Skeletal muscle cell (primary cell): ENCODE measurements around the gene DCXR.

ENCODE experiments used
- DNase-seq: peaks from one replicate; pipeline ENCODE4 v3.0.0-alpha.2; 2010; ENCODE audit warnings: low read depth
- H3K4me3 ChIP-seq: 2 replicates; pipeline ENCODE4 v1.5.1; 2011; ENCODE audit warnings: low read depth, mild to moderate bottlenecking, control low read depth, low read length, moderate library complexity

Gene DCXR

DNA sequence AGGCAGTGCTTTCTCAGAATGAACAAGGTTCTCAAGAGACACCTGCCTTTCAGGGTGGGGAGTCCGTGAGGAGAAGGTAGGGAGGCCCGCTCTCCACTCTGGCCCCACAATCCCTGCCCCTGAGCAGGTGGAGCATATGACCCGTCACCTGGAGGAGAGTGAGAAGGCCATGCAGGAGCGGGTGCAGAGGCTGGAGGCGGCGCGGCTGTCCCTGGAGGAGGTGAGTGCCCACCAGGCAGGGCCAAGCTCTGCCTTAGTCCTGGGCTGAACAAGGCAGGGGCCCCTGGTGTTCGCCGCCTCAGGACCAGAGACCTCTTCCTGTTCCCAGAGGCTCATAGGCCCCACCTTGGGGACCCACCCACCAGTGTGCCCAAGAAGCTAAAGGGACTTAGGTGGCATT, 8.5 kb downstream of the DCXR start:
- no peak for DNase-seq
- H3K4me3 ChIP-seq = no peak overlapping the region

DNA sequence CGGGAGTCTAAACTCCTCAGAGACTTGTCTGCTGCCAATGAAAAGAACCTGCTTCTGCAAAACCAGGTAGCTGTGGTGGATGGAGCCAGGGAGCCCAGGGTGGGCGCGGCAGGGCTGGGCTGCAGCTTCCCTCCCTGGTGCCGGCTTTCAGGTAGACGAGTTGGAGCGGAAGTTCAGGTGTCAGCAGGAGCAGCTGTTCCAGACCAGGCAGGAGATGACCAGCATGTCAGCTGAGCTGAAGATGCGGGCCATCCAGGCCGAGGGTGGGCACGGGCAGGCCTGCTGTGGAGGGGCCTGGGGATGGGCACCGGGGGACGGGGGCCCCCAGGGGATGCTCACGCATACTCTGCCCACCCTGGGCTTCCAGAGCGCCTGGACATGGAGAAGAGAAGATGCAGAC, 9.3 kb downstream of the DCXR start:
- H3K4me3 ChIP-seq = no peak overlapping the region
- no peak for DNase-seq

DNA sequence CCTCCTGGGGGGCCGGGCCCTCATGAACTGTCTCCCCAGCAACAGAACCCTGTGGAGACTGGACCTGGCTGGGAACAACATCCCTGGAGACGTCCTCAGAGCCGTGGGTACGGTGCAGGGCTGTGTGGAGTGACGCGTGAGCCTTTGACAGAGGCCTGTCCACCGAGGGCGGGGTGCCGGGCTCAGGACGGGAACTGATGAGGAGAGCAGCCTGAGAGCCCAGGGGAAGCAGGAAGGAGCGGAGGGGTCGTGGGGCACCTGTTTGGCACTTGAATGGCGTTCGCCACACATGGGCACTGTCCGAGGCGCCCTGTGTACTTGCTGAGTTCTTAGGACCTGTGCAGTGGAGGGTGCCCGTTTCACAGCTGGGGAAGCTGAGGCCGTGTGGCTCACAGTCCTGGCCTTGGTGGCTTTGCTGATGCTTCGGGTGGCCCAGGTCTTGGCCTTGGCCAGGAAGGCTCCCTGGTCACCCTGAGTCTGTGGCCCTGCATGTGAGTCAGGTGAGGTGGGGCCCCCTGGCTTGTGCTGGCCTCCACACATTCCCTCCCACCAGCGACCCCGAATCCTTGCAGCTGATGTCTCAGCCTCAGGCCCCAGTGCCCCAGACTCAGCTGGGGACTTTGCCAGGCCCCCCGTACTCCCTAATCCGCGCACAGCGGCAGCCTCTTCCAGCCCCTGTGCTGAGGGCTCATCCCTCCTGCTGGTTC, 11.9 kb downstream of the DCXR start:
- DNase-seq = no peak
- H3K4me3 ChIP-seq = no peak overlapping the region

DNA sequence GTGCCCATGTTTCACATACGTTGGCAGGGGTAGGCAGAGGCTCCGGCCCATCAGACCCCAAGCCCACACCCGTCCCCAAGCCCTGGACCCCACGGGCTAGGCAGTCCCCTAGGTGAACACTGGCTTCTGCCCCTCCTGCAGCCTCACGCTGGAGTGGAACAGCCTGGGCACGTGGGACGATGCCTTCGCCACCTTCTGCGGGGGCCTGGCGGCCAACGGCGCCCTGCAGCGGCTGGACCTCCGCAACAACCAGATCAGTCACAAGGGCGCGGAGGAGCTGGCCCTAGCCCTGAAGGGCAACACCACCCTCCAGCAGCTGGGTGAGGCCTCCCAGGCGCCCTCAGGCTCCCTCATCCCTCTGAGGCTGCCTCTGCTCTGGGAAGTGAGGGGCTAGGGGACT, 12.6 kb downstream of the DCXR start:
- no peak for DNase-seq
- no peak overlapping the region for H3K4me3 ChIP-seq

DNA sequence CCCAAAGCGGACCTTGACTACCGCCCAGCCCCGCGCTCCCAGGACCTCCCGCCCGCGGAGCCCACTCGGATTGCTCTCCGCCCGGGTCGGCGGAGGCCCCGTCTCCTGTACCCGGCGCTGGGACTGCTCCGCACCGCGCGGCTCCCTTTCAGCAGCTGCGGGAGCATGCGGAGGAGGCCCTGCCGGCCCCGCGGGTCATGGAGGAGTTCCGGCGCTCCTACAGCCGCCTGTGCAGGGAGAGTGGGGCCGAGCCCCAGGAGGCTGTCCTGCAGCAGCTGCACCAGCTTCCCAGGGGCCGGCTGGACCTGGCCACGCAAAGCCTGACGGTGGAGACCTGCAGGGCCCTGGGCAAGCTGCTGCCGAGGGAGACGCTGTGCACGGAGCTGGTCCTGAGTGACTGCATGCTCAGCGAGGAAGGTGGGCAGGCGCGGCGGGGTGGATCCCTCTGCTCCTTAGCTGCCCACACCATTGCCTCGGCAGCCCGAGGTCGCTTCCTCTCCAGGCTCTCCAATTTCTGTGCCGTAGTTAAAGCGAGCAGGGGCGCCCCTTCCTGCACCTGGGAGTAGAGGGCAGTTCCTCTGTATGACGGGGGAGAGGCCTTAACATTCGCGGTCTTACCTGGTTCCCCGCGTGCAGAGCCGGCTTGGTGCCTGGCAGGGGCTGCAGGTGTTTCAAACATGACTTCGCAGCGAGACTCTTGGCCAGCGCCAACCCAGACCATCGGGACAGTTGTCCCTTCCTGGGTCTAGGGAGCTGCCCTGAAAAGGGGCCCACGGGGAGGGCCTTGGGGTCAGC, 13.9 kb downstream of the DCXR start:
- peak overlapping the region; percentile 75 for H3K4me3 ChIP-seq
- no peak for DNase-seq

DNA sequence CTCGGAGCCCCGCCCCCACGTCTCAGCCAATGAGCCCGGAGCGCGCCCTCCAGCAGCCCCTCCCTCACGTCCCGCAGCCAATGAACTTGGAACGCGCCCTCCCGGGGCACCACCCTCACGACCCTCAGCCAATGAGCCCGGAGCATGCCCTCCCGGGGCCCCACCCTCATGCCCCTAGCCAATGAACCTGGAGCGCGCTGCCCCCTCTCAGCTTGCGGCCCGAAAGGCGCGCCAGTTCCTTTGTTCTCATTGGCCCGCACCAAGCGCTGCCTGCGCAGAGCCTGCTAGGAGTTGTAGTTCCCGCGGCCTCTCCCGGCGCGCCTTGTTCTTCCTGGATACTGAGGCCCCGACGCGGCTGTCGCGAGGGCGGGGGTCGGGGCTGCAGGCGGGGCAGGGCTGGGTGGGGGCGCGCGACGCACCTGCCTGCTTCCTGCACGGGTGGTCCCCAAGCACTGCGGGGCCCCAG, 14.5 kb downstream of the DCXR start, which contains the start of gene LRRC45:
LRRC45 (plus strand) TSS at position 325 of the 466 bp plus-strand sequence. CDS start 339 bp downstream, outside the sequence.
- peak; percentile 98 for DNase-seq
- H3K4me3 ChIP-seq = peak within 1 kb of the TSS; percentile 90

DNA sequence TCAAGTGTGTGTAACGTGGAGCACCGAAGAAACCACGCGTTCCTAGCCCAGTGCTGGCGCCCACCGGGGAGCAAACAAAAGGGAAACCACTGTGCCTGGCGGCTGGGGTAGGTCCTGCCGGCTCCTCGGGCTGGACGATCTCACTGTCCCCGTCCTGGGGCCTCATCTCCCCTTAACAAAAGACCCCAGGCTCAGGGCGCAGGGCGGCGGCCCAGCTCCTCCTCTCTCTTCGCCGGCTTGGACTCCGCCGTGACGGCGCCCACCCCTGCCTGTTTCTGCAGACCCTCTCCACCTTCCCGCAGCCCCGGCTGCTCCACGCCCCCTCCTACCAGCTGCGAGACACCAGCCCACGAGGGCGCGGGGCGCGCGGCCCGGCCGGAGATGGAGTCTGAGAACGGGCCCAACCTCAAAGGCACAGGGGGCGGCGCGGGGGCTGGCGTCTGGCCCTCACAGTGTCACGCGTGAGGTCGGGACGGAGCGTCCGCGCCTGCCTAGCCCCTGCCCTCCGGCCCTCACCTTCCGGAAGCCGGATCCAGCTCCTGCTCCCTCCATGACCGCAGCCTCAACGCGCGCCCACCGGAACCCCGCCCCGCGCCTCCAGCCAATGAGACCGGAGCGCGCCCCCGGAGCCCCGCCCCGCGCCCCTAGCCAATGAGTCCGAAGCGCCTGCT, 15.1 kb downstream of the DCXR start, which contains the start of gene CENPX:
CENPX (minus strand) TSS at position 569 of the 671 bp plus-strand sequence; CDS start at position 552, 17 bp downstream.
- no peak for DNase-seq

DNA sequence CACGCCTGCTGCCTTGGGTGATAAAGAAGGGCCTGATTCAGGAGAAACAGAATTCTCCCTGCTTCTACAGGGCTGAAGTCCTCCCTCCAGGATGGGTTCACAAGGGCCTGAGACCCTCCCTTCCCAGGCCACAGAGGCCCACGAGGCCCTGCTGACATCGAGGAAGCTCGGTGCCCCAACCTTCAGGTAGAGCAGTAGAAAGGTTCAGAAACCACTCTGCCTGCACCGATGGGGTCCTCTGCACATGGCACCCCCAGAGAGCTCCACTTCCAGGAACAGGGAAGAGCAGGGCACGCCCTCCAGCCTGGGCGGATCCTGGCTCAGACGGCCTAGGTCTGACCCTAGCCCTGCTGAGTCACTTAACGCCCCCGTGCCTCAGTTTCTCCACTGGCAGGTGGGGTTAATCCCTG, 15.6 kb downstream of the DCXR start:
- DNase-seq = no peak
- peak overlapping the region; percentile 90 for H3K4me3 ChIP-seq

More for the DNA sequence above, 15.1 kb downstream of the DCXR start, which contains the start of gene CENPX:
- peak within 1 kb of the TSS; percentile 90 for H3K4me3 ChIP-seq

DNA sequence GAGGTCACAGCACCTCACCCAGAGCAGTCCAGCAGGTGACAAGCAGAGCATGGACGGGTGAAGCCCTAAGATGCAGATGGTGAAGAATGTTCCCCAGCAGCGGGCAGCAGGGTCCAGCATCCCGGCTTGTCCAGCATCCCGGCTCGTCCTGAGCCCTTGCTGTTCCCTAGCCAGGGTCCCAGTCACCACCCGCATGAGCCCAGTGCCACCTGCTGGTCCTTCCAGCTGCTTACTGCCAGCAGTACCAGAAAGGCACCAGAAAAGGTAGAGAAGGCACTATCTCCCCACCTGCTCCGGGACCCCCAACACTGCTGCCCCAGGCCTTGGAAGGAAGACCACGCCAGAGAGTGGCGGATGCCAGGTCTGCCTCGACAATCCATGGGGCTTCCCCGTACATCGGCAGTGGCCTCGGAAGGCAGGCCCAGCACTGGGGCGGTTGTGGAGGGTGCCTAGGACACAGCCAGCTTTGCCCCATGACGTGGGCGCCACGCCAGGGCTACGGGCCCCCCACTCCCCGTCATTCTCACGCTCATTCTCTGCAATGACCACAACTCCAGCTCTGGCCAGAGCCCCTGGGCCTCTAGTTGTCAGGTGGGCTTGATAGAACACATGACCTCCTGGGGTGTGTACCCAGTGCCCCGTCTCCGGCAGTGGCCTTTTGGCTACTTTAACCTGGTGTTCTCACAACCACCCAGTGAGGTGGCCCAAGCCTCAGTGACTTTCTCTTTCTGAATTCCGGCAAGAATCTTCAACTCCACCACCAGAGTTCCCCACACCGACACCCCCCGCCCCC, 16.2 kb downstream of the DCXR start:
- DNase-seq = peak; percentile 18
- peak overlapping the region; percentile 90 for H3K4me3 ChIP-seq

DNA sequence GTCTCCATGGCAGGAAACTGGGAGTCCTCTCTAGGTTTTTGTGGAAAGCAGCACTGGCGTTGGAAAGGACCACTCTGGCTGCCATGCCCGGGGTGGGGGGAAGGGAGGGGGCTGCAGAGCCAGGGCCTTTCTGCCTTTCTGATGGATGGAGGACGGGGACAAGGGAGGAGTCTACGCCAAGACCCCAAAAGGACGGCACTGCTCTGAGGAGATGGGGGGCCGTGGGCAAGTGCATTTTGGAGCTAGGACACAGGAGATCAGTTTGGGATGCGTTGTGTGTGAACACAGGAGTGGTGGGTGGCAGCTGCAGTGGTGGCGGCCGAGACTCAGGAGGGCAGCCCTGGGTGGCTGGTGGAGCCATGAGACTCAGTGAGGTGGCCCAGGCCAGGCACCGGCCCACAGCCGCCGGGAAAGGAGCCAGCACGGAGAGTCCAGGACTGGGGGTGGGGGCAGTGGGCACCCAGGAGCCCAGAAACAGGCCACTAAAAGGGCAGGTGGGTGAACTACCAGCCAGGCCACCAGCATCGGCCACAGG, 16.9 kb downstream of the DCXR start:
- no peak for DNase-seq
- no peak overlapping the region for H3K4me3 ChIP-seq

DNA sequence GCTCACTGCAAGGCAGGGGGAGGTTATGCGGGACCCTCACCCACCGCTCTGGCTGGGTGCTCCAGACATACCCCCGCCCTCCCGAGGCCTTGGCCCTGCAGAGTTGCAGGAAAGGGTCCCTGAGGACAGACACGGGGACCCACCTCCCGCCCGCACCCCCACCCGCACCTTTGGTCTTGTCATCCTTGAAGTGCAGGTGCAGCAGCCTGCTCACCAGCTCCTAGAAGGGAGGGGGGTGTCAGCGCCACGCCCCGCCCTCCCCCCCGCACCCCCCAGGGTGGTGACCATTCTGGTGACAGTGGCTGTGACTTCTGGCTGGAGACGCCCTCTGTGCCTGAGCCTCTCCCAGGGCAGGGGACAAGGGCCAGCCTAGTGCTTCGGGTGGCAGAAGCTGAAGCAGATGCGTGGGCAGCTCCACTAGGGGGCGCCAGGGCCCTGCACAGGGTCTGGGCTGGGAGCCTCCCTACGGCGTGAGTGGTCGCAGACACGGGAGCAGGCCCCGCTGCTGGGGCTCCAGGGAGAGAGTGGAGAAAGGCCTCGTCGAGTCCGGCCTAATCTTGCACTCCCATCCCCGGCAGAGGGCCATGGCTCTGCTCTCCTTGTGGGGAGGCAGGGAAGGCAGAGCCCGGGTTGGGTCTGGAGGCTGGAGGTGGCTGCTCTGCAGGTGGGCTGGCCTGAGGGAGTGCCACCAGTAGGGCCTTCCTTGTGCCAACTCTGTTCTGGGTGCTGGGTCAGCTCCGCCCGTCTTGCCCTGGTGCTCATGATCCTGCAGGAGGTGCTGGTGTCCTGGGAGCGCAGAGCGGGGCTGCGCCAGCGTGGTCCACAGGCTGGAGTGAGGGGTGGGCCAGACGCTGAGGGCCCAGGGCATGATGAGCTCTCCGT, 17.6 kb downstream of the DCXR start:
- no peak for DNase-seq

DNA sequence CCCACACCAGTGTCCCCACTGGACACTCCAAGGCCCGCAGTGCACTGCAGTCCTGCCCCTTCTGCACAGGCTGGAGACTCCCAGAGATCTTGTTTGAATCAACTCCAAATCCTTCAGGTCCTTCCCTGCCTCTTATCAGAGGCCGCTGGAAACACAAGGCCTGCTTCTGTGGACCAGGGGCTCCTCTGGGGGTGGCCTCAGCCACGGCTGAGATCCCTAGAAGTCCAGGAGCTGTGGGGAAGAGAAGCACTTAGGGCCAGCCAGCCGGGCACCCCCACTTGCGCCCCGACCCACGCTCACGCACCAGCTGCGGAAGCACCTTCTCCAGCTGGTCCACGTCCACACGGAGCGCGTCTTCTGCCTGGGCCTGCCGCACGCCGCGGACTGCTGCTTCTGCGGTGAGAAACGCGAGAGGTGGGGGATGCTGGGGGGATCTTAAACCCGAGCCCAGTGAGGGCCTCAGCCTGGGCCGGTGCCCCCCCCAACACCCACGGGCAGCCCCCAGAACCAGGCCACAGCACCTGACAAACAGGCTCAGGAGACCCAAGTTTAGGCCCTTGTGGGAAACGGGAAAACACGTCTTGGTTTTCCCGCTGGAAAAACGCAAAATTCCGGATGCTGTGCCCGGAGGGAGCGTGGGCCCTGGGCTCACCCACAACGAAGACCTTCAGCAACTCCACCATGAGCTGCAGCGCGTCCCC, 18.4 kb downstream of the DCXR start:
- H3K4me3 ChIP-seq = no peak overlapping the region
- DNase-seq = no peak

More for the DNA sequence above, 17.6 kb downstream of the DCXR start:
- no peak overlapping the region for H3K4me3 ChIP-seq

DNA sequence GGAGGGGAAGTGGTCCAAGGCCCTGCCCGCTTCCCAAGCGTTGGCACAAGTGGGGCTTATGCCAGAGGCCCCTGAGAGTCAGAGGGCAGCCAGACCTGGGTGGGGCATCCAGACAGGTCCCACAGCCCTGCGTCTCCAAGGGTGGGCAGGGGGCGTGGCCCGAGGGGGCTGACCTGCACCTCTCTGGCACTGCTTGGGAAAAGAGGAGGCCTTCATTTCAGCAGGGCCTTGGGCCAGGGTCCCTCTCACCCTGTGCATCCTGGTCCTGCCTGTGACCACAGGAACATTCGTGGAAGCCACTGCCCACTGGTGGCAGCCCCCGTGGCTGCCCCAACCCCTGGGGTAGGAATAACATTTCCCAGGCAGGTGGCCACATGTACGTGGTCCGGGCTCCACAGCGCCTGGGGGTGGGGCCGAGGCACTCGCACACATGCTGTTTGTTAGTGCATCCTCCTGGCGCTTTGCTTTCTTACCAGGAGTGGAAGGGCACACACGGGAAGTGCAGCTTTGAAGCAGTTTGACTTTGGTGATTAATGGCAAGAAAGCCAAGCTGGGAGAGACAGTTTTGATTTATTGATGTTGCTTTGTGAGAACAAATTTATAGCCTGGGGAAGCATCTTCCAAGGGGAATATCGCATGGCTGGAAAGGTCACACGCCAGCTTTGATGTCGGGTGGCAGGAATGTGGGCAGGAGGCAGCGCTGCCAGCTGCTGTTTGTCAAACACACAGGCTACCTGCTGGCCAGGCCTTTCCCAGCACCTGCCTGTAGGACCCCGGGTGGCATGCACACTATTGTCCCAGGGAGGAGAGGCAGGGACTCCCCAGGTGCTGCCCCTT, 19.1 kb downstream of the DCXR start:
- no peak overlapping the region for H3K4me3 ChIP-seq
- no peak for DNase-seq

DNA sequence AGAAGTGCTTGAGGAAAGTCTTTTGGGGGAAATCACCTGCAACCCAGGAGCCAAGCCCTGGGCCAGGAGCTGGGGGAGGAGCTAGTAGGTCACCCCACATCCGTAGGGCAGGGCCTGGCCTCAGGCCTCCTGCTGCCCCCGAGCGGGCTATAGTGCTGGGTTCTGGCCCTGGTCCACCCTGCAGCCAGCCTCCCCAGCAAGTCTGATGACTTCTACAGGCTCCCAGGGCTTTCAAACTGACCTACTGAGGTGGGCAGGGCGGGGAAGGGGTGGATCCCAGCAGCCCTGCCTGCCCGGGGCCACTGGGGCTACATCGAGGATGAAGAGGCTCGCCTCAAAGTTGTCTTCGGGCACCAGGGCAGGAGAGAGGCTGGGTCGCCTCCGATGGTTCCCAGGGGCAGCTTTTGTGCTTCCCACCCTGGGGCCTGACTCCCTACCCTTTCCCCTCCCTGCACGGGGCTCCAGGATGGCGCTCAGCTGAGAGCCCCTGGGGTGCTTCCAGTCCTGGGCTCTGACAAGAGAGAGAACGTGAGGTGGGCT, 19.8 kb downstream of the DCXR start:
- no peak overlapping the region for H3K4me3 ChIP-seq
- DNase-seq = no peak

DNA sequence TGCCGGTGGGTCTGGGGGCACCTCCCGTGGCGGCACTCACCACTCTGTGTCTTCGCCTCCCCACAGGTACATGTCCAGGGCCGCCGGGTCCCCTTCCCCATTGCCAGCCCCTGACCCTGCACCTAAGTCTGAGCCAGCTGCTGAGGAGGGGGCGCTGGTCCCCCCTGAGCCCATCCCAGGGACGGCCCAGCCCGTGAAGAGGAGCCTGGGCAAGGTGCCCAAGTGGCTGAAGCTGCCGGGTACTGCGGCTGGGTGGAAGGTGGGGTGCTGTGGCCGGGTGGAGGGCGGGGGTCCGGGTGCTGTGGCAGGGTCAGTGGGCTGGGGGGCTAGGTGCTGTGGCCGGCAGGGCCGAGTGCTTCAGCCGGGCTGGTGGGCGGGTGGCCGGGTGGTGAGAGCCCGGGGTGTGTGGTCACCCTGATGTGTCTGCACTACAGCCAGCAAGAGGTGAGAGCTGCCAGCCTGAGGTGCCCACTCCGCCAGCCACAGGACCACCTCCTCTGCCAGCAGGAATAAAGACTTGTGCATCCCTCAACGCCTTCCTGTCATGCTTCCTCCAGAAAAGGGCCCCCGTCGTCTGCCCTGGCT, 20.5 kb downstream of the DCXR start:
- no peak overlapping the region for H3K4me3 ChIP-seq
- DNase-seq = no peak
